B cell (primary cell): ENCODE measurements around the gene NADSYN1. TPM values are rescaled to one million over a fixed set of nuclear protein-coding genes. Genes with fewer than 3 reads are reported as not detected.

Source experiments
- ATAC-seq: fragments of 200-7000 bp; cut with Tn5 transposase; one replicate; pipeline ENCODE4 v1.10.0; 2021; ENCODE audit warnings: low read depth, mild to moderate bottlenecking, moderate number of reproducible peaks, moderate library complexity
- CTCF ChIA-PET: fragments of 350-600 bp; sonication (Branson Sonifier 250); formaldehyde crosslinking; loops from one replicate; lab custom pipeline; 2021; ENCODE audit warnings: antibody characterized with exemption, inconsistent platforms; lab: Charles Lee
- POLR2A ChIA-PET: fragments of 350-600 bp; sonication (Branson Sonifier 250); formaldehyde crosslinking; loops from one replicate; lab custom pipeline; 2021; ENCODE audit warnings: antibody characterized with exemption; lab: Charles Lee
- DNase-seq: peaks from one replicate; pipeline ENCODE4 v3.0.0; 2013
- H2AFZ ChIP-seq: 2 replicates; pipeline ENCODE4 v1.6.1; 2012; ENCODE audit warnings: mild to moderate bottlenecking, low read depth, low read length; ENCODE audit not compliant: insufficient read depth, poor library complexity, severe bottlenecking
- H3K27ac ChIP-seq, 2 donors: 1 replicate in 1 of 2; 2 replicates in 1 of 2; pipeline ENCODE4 v1.5.1; 2012 to 2013; ENCODE audit warnings: low read length in 2 of 2, mild to moderate bottlenecking in 2 of 2, moderate library complexity in 1 of 2
- H3K27me3 ChIP-seq, 4 experiments: fragments of 200-600 bp in 1 of 4; sonication (generic) in 1 of 4; replicated peaks in 1 of 4; 1 replicate in 2 of 4; 2 replicates in 2 of 4; pipeline versions ENCODE4 v1.6.1 to v1.7.0; 2013 to 2016; ENCODE audit warnings: low read length in 3 of 4, mild to moderate bottlenecking in 2 of 4, mixed read lengths in 1 of 4, moderate library complexity in 1 of 4; ENCODE audit not compliant: insufficient read depth in 4 of 4, control insufficient read depth in 3 of 4; ENCODE audit errors: control extremely low read depth in 1 of 4
- H3K36me3 ChIP-seq, 2 experiments: replicated peaks in 1 of 2; 1 replicate in 1 of 2; 2 replicates in 1 of 2; pipeline versions ENCODE4 v1.6.1 to v1.7.1; 2013; ENCODE audit warnings: low read length in 1 of 2; ENCODE audit not compliant: insufficient read depth in 2 of 2, control insufficient read depth in 1 of 2; ENCODE audit errors: control extremely low read depth in 1 of 2, extremely low read depth in 1 of 2
- H3K4me1 ChIP-seq, 2 donors: fragments of 200-600 bp in 1 of 2; sonication (generic) in 1 of 2; 1 replicate in 1 of 2; 2 replicates in 1 of 2; pipeline versions ENCODE4 v1.5.1 to v1.6.1; 2013 to 2017; ENCODE audit warnings: low read length in 2 of 2; ENCODE audit not compliant: control insufficient read depth in 2 of 2, insufficient read depth in 2 of 2
- H3K4me2 ChIP-seq: replicated peaks from 2 replicates; pipeline ENCODE3; 2012; ENCODE audit warnings: mild to moderate bottlenecking, low read depth, low read length; ENCODE audit not compliant: poor library complexity, severe bottlenecking
- H3K4me3 ChIP-seq, 5 experiments: fragments of 200-600 bp in 1 of 5; sonication (generic) in 1 of 5; 1 replicate in 3 of 5; 2 replicates in 2 of 5; pipeline versions ENCODE4 v1.5.1 to v1.7.0; 2011 to 2016; ENCODE audit warnings: low read length in 4 of 5, mild to moderate bottlenecking in 4 of 5, low read depth in 2 of 5, control low read depth in 1 of 5, moderate library complexity in 1 of 5; ENCODE audit not compliant: insufficient read depth in 1 of 5; ENCODE audit errors: control extremely low read depth in 1 of 5, extremely low read depth in 1 of 5
- H3K79me2 ChIP-seq: fragments of 200-600 bp; sonication (generic); one replicate; pipeline ENCODE4 v1.6.0; 2016; ENCODE audit warnings: low read length; ENCODE audit not compliant: control insufficient read depth, insufficient read depth
- H3K9ac ChIP-seq: fragments of 200-600 bp; sonication (generic); 2 replicates; pipeline ENCODE4 v1.6.1; 2017; ENCODE audit warnings: mild to moderate bottlenecking, low read length, moderate library complexity
- H3K9me3 ChIP-seq, 3 donors: one replicate each; pipeline versions ENCODE4 v1.6.1 to v1.7.1; 2013; ENCODE audit warnings: low read length in 2 of 3; ENCODE audit not compliant: control insufficient read depth in 2 of 3, insufficient read depth in 1 of 3; ENCODE audit errors: control extremely low read depth in 1 of 3
- H4K20me1 ChIP-seq: 2 replicates; pipeline ENCODE4 v1.6.0; 2012; ENCODE audit warnings: mild to moderate bottlenecking, low read length; ENCODE audit not compliant: insufficient read depth, control insufficient read depth, poor library complexity, severe bottlenecking
- H3K27ac Mint-ChIP-seq: one replicate; pipeline ENCODE4 v1.8.0; 2021; ENCODE audit warnings: mixed read lengths
- H3K27me3 Mint-ChIP-seq: one replicate; pipeline ENCODE4 v1.8.0; 2021; ENCODE audit warnings: mixed read lengths
- H3K4me1 Mint-ChIP-seq: one replicate; pipeline ENCODE4 v1.8.0; 2021; ENCODE audit warnings: mixed read lengths
- H3K4me3 Mint-ChIP-seq: one replicate; pipeline ENCODE4 v1.8.0; 2021; ENCODE audit warnings: mixed read lengths
- H3K9me3 Mint-ChIP-seq: one replicate; pipeline ENCODE4 v1.8.0; 2022; ENCODE audit warnings: mixed read lengths; ENCODE audit not compliant: insufficient read depth
- CTCF ChIP-seq: fragments of 200-600 bp; IDR thresholded peaks from one replicate; pipeline ENCODE4 v1.8.0; 2022; ENCODE audit warnings: antibody characterized with exemption, mild to moderate bottlenecking
- EZH2 ChIP-seq: IDR thresholded peaks from 2 replicates; pipeline ENCODE4 v1.6.1; 2012; ENCODE audit warnings: borderline replicate concordance, low read depth, mild to moderate bottlenecking, moderate library complexity, low read length; ENCODE audit not compliant: insufficient read depth, poor library complexity, severe bottlenecking
- WGBS: methylation state at CpG from one replicate; pipeline ENCODE4 v1.1.5; 2013; ENCODE audit warnings: missing lambda C conversion rate; ENCODE audit not compliant: insufficient coverage; 5-methylcytosine and 5-hydroxymethylcytosine counted together
- intact Hi-C: fragments of 100-400 bp; cut with micrococcal nuclease; formaldehyde crosslinking; loops from one replicate; pipeline ENCODE4 v1.10.0; 2022
- polyA plus RNA-seq: library from polyadenylated mRNA; depleted of rRNA; stranded (reverse); fragments of >200 nt; gene quantifications from 2 replicates; pipeline ENCODE4 v1.2.3, GENCODE V29; 2012
- total RNA-seq, 2 donors: library from RNA; stranded (reverse); fragments of 120-200 nt in 1 of 2; gene quantifications; 1 replicate in 1 of 2; 2 replicates in 1 of 2; pipeline versions ENCODE4 v1.2.3 to v1.2.4, GENCODE V29; 2013 to 2022

The NADSYN1 gene
- total and polyA plus RNA-seq, 2 donors (not counting 1 experiment from before 2014, with no cell fraction given): 153 to 222 TPM

- DNase-seq (no peak), ATAC-seq (no peak)
- Histone ChIP-seq H3K36me3 (peaks cover 1 to 82% of the 10 kb centered on the region in 2 experiments), H3K27me3 (no peaks in the 10 kb centered on the region), H3K27ac (no peak overlapping the region), H3K79me2 (no peaks in the 10 kb centered on the region), H4K20me1 (no peaks in the 10 kb centered on the region), H3K9ac (no peak overlapping the region), H3K4me2 (no peak overlapping the region), H3K4me1 (no peaks in the 10 kb centered on the region), H3K4me3 (no peak overlapping the region), H2AFZ (no peak overlapping the region), H3K9me3 (peaks cover 0 to 3% (median 0%) of the 10 kb centered on the region in 3 donors)
- WGBS: 98% methylated on average over 28 of the region's 34 CpGs
- Mint-ChIP-seq H3K27ac (no peak overlapping the region), H3K4me3 (no peak overlapping the region), H3K4me1 (no peaks in the 10 kb centered on the region), H3K9me3 (no peaks in the 10 kb centered on the region), H3K27me3 (no peaks in the 10 kb centered on the region)
- ChIA-PET CTCF (no interaction called here), POLR2A (no interaction called here)
- TF ChIP-seq EZH2 (no peak), CTCF (no peak)
- intact Hi-C loops: no loop called here
Measured at GRCh38 chr11:71476926-71477640, 24.1 kb downstream of the NADSYN1 start.
